A549 (cell line): ENCODE data around the gene FAM110C. TPM values are rescaled to one million over a fixed set of nuclear protein-coding genes. Genes with fewer than 3 reads are reported as not detected.

Experiments
- ATAC-seq, 2 experiments: fragments of 200-7000 bp in 1 of 2; fragments of >200 bp in 1 of 2; cut with Nextera tagmentation in 1 of 2; cut with Tn5 transposase in 1 of 2; 3 replicates each; pipeline versions ENCODE4 v1.8.0 to v1.9.1; 2018 to 2020; ENCODE audit warnings: mild to moderate bottlenecking in 1 of 2, moderate library complexity in 1 of 2
- CTCF ChIA-PET: fragments of 300-600 bp; sonication (Branson Sonifier 250); formaldehyde crosslinking; extraction: SDS; loops from one replicate; lab custom pipeline; 2021; ENCODE audit warnings: antibody characterized with exemption, inconsistent platforms; lab: Yijun Ruan, JAX
- POLR2A ChIA-PET: fragments of 350-600 bp; formaldehyde crosslinking; extraction: SDS; loops from one replicate; lab custom pipeline; 2021; ENCODE audit warnings: antibody characterized with exemption, inconsistent platforms; lab: Yijun Ruan, JAX
- DNase-seq, 2 experiments: peaks; one replicate each; pipeline versions ENCODE4 v3.0.0 to v3.0.0-alpha.2; 2011 to 2016; ENCODE audit warnings: low read depth in 1 of 2, low spot score in 1 of 2
- FAIRE-seq: peaks from 2 replicates; lab custom pipeline; 2011; peaks lifted over from hg19 to GRCh38; lab: Jason Lieb, UNC
- H3K27ac ChIP-seq, 2 experiments: fragments of >200 bp; sonication (Bioruptor Twin); formaldehyde crosslinking; 3 replicates each; pipeline ENCODE4 v1.5.1; 2016 to 2017
- H3K4me1 ChIP-seq: fragments of >200 bp; sonication (Bioruptor Twin); formaldehyde crosslinking; 3 replicates; pipeline ENCODE4 v1.6.1; 2016
- H3K4me2 ChIP-seq: fragments of >200 bp; sonication (Bioruptor Twin); formaldehyde crosslinking; 3 replicates; pipeline ENCODE4 v1.6.1; 2016
- H3K4me3 ChIP-seq: fragments of >200 bp; sonication (Bioruptor Twin); formaldehyde crosslinking; 3 replicates; pipeline ENCODE4 v1.5.1; 2016
- H3K9me3 ChIP-seq: fragments of >200 bp; sonication (Bioruptor Twin); formaldehyde crosslinking; 3 replicates; pipeline ENCODE4 v1.6.1; 2016
- CBX2 ChIP-seq: fragments of 200-600 bp; sonication (generic); IDR thresholded peaks from 2 replicates; pipeline ENCODE4 v1.6.1; 2016; ENCODE audit warnings: low read depth, mild to moderate bottlenecking, borderline replicate concordance
- FOSB ChIP-seq: fragments of 250-450 bp; sonication (Bioruptor Pico); IDR thresholded peaks from 2 replicates; pipeline ENCODE4 v1.5.0; 2020; ENCODE audit warnings: mild to moderate bottlenecking, moderate library complexity
- FOSL2 ChIP-seq, 2 experiments: fragments of 450-650 bp in 1 of 2; fragments of >200 bp in 1 of 2; sonication (Bioruptor Twin) in 1 of 2; formaldehyde crosslinking; IDR thresholded peaks; 2 replicates each; pipeline versions ENCODE4 v1.5.0 to v1.6.1; 2016 to 2020; ENCODE audit warnings: mild to moderate bottlenecking in 1 of 2, moderate library complexity in 1 of 2
- GATA3 ChIP-seq: IDR thresholded peaks from 2 replicates; pipeline ENCODE4 v1.6.1; 2012; ENCODE audit warnings: borderline replicate concordance
- HDAC2 ChIP-seq: fragments of 200-600 bp; sonication (generic); IDR thresholded peaks from 2 replicates; pipeline ENCODE4 v1.6.1; 2016
- HEYL ChIP-seq: fragments of 250-450 bp; sonication (Bioruptor Pico); IDR thresholded peaks from 2 replicates; pipeline ENCODE4 v1.8.0; 2021; ENCODE audit warnings: mild to moderate bottlenecking, moderate library complexity
- HOXB13 ChIP-seq: fragments of 250-450 bp; sonication (Bioruptor Pico); IDR thresholded peaks from 2 replicates; pipeline ENCODE4 v1.5.0; 2020; ENCODE audit warnings: low read depth, mild to moderate bottlenecking, moderate library complexity
- HOXB5 ChIP-seq: fragments of 250-450 bp; sonication (Bioruptor Pico); IDR thresholded peaks from 2 replicates; pipeline ENCODE4 v1.5.0; 2020; ENCODE audit warnings: mild to moderate bottlenecking, moderate library complexity
- JUN ChIP-seq, 2 experiments: fragments of >200 bp; sonication (Bioruptor Twin); formaldehyde crosslinking; IDR thresholded peaks; 2 replicates in 1 of 2; 3 replicates in 1 of 2; pipeline ENCODE4 v1.6.1; 2016 to 2017
- JUNB ChIP-seq: fragments of >200 bp; sonication (Bioruptor Twin); formaldehyde crosslinking; IDR thresholded peaks from 2 replicates; pipeline ENCODE4 v1.6.1; 2016
- KDM1A ChIP-seq: fragments of 200-600 bp; sonication (generic); IDR thresholded peaks from 2 replicates; pipeline ENCODE4 v1.6.1; 2016; ENCODE audit warnings: low read depth, mild to moderate bottlenecking
- KDM5A ChIP-seq: fragments of 200-600 bp; sonication (generic); IDR thresholded peaks from 2 replicates; pipeline ENCODE4 v1.6.1; 2016; ENCODE audit warnings: antibody characterized with exemption, mild to moderate bottlenecking
- MAFK ChIP-seq: fragments of 450-650 bp; IDR thresholded peaks from 2 replicates; pipeline ENCODE4 v1.6.1; 2014; ENCODE audit not compliant: partially characterized antibody
- NFE2L2 ChIP-seq: fragments of 150-350 bp; conservative IDR thresholded peaks from 2 replicates; pipeline ENCODE4 v1.6.1; 2014; ENCODE audit warnings: low read length
- NPAS2 ChIP-seq: fragments of 250-450 bp; sonication (Bioruptor Pico); IDR thresholded peaks from 2 replicates; pipeline ENCODE4 v1.8.0; 2022; ENCODE audit warnings: mild to moderate bottlenecking, moderate library complexity, borderline replicate concordance
- NR3C1 ChIP-seq: fragments of >200 bp; sonication (Bioruptor Twin); formaldehyde crosslinking; IDR thresholded peaks from 3 replicates; pipeline ENCODE4 v1.6.1; 2017
- PHF8 ChIP-seq: fragments of 200-600 bp; sonication (generic); IDR thresholded peaks from 2 replicates; pipeline ENCODE4 v1.6.1; 2016; ENCODE audit warnings: low read depth, mild to moderate bottlenecking, antibody characterized with exemption, moderate library complexity, borderline replicate concordance
- POLR2AphosphoS2 ChIP-seq: conservative IDR thresholded peaks from 2 replicates; pipeline ENCODE4 v1.6.1; 2012; ENCODE audit warnings: low read length, improper control_type of control experiment, inconsistent platforms
- TFCP2L1 ChIP-seq: fragments of 250-450 bp; sonication (Bioruptor Pico); IDR thresholded peaks from 2 replicates; pipeline ENCODE4 v1.5.0; 2021; ENCODE audit warnings: mild to moderate bottlenecking
- ZFP36 ChIP-seq: fragments of 450-650 bp; IDR thresholded peaks from 2 replicates; pipeline ENCODE4 v1.6.1; 2014; ENCODE audit warnings: borderline replicate concordance; ENCODE audit not compliant: partially characterized antibody
- WGBS: methylation state at CpG from one replicate; pipeline ENCODE4 v1.1.6; 2017; ENCODE audit errors: missing lambda C conversion rate; 5-methylcytosine and 5-hydroxymethylcytosine counted together
- polyA plus RNA-seq, 4 experiments: library from polyadenylated mRNA; depleted of rRNA in 3 of 4; stranded (reverse); fragments of >200 nt; fragmentation: RNase III in 1 of 4; extraction: RNeasy Plus Mini Kit Qiagen cat#74134 plus additional on column Dnase treatment in 1 of 4; gene quantifications; 2 replicates in 3 of 4; 3 replicates in 1 of 4; pipeline ENCODE4 v1.2.3, GENCODE V29; 2011 to 2017
- TF ChIP-seq, protein P1 (sequence below): fragments of >200 bp; sonication (Bioruptor Twin); formaldehyde crosslinking; IDR thresholded peaks from 3 replicates; pipeline ENCODE4 v1.6.1; 2016
- TF ChIP-seq, protein P2 (sequence below): IDR thresholded peaks from 2 replicates; pipeline ENCODE4 v1.6.1; 2012
- TF ChIP-seq, protein P3 (sequence below): fragments of >200 bp; sonication (Bioruptor Twin); formaldehyde crosslinking; IDR thresholded peaks from 2 replicates; pipeline ENCODE4 v1.6.1; 2016
- TF ChIP-seq, protein P4 (sequence below): IDR thresholded peaks from 2 replicates; pipeline ENCODE4 v1.6.1; 2012; ENCODE audit warnings: low read depth, borderline replicate concordance
- TF ChIP-seq, protein P5 (sequence below): fragments of 250-450 bp; sonication (Bioruptor Pico); IDR thresholded peaks from 2 replicates; pipeline ENCODE4 v1.5.0; 2021; ENCODE audit warnings: mild to moderate bottlenecking, moderate library complexity, borderline replicate concordance
- TF ChIP-seq, protein P6 (sequence below): fragments of 250-450 bp; sonication (Bioruptor Pico); IDR thresholded peaks from 2 replicates; pipeline ENCODE4 v1.5.0; 2020; ENCODE audit warnings: low read depth, mild to moderate bottlenecking, moderate library complexity

The FAM110C gene
- polyA plus RNA-seq, 2 of the 4 experiments (the other 2 are of a cell fraction): 0.08 to 0.35 TPM

DNA sequence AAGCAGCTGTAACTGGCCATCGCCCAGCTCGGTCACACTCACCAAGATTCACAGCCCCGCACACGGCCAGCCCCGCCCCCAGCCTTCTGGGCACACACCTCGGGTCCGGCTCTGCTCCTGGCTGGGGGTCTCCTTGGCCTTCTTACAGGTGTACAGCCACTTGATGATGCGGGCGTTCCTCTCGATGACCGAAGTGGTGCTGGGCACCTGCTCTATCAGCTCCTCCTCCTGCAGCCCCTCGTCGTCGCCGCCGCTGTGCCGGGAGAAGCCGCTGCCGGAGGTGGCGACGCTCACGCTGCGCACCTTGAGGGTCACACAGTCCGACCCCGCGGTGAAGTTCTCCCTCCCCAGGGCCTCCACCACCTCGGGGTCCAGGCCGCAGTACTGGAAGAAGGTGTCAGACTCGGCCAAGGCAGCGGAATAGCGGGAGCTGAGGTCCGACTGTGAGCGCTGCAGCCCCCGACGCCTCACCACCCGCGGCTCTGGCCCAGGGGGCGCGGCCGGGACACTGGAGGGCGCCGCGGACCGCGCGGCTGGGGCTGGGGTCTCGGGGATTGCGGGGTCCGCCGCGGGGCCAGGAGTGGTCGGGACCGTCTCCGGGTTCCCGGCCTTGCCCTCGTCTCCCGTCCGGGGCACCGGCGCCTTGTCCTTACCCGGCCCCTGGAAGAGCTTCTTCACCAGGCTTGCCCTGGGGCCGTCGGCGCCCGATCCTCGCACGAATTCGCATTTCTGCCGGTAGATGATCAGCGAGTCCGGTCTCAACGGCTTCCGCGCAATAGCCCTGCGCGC lies 769 bp downstream of the FAM110C start:
- WGBS: 35% methylated on average over 37 of the region's 76 CpGs
- peak; percentile 42 to 46; a peak in 4 of 6 replicates for ATAC-seq
- H3K4me2 ChIP-seq: peak overlapping the region; percentile 81
- no peaks in the 10 kb centered on the region for H3K9me3 ChIP-seq
- H3K4me1 ChIP-seq: peaks cover 8% of the 10 kb centered on the region; the same call in 1 of the 3 replicates
- H3K4me3 ChIP-seq: peak overlapping the region; percentile 51
- POLR2A ChIA-PET: no interaction called here
- DNase-seq: peak in 1 of 2 experiments; percentile 15
- FAIRE-seq: no peak
- TF ChIP-seq HOXB13 (CRISPR knock-in tag): no peak
- TF ChIP-seq, protein P1, sequence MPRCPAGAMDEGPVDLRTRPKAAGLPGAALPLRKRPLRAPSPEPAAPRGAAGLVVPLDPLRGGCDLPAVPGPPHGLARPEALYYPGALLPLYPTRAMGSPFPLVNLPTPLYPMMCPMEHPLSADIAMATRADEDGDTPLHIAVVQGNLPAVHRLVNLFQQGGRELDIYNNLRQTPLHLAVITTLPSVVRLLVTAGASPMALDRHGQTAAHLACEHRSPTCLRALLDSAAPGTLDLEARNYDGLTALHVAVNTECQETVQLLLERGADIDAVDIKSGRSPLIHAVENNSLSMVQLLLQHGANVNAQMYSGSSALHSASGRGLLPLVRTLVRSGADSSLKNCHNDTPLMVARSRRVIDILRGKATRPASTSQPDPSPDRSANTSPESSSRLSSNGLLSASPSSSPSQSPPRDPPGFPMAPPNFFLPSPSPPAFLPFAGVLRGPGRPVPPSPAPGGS: no peak
- no peak for TF ChIP-seq ZFP36
- no peak for TF ChIP-seq JUN (IDR thresholded peaks at IDR 0.05)
- TF ChIP-seq MAFK: no peak
- TF ChIP-seq, protein P2, sequence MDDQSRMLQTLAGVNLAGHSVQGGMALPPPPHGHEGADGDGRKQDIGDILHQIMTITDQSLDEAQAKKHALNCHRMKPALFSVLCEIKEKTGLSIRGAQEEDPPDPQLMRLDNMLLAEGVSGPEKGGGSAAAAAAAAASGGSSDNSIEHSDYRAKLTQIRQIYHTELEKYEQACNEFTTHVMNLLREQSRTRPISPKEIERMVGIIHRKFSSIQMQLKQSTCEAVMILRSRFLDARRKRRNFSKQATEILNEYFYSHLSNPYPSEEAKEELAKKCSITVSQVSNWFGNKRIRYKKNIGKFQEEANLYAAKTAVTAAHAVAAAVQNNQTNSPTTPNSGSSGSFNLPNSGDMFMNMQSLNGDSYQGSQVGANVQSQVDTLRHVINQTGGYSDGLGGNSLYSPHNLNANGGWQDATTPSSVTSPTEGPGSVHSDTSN: no peak
- TF ChIP-seq, all 56 proteins: peak for 0
- peak overlapping the region in 1 of 2 experiments; percentile 55; a peak in 1 of 6 replicates for H3K27ac ChIP-seq
- CTCF ChIA-PET: interaction anchor here (0.8 kb wide), 1 partner anchor 96 kb away, joined by 3 read pairs; no protein-coding TSS in a partner anchor

DNA sequence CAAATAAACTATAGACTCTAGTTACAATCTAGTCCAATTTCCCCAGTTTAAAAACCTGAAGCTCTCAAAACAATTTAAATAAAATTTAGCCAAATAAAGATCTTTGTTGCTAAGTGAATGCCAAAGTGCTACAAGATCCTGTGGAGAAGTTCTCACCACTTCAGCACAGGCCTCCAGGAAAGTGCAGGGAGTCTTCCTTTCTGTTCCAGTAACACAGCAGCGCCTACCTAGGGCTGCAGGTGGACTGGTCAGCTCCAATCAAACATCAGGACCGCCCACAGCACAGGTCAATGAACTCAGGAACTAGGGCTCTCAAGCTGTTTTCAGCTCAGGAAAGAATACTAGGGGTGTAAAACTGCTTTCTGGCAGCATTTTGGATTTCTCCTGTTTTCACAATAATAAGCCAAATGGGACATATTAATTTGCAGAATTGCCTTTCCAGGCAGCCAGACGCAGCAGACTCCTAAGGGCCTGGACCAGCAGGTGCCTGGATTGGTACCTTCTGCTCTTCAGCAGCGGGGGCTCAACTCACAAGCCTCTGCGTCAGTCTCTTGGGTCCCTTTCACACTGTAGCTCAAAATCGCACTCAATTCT lies 1.5 kb downstream of the FAM110C start:
- H3K4me1 ChIP-seq: peaks cover 8% of the 10 kb centered on the region; the same call in 1 of the 3 replicates
- ChIA-PET POLR2A (no interaction called here), CTCF (interaction anchor here (0.7 to 1.6 kb wide), 3 partner anchors 27 to 246 kb away, joined by 3 to 4 read pairs (median 3); no protein-coding TSS in a partner anchor)
- H3K4me3 ChIP-seq: no peak overlapping the region
- H3K27ac ChIP-seq: no peak overlapping the region
- DNase-seq: no peak
- TF ChIP-seq HOXB5 (CRISPR knock-in tag) (no peak), JUNB (no peak), NR3C1 (no peak), KDM1A (no peak), HDAC2 (no peak), POLR2AphosphoS2 (no peak)
- TF ChIP-seq, protein P3, sequence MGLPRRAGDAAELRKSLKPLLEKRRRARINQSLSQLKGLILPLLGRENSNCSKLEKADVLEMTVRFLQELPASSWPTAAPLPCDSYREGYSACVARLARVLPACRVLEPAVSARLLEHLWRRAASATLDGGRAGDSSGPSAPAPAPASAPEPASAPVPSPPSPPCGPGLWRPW: no peak
- TF ChIP-seq, protein P4, sequence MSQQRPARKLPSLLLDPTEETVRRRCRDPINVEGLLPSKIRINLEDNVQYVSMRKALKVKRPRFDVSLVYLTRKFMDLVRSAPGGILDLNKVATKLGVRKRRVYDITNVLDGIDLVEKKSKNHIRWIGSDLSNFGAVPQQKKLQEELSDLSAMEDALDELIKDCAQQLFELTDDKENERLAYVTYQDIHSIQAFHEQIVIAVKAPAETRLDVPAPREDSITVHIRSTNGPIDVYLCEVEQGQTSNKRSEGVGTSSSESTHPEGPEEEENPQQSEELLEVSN: no peak
- TF ChIP-seq, protein P5, sequence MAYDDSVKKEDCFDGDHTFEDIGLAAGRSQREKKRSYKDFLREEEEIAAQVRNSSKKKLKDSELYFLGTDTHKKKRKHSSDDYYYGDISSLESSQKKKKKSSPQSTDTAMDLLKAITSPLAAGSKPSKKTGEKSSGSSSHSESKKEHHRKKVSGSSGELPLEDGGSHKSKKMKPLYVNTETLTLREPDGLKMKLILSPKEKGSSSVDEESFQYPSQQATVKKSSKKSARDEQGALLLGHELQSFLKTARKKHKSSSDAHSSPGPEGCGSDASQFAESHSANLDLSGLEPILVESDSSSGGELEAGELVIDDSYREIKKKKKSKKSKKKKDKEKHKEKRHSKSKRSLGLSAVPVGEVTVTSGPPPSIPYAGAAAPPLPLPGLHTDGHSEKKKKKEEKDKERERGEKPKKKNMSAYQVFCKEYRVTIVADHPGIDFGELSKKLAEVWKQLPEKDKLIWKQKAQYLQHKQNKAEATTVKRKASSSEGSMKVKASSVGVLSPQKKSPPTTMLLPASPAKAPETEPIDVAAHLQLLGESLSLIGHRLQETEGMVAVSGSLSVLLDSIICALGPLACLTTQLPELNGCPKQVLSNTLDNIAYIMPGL (CRISPR knock-in tag): no peak
- no peak for ATAC-seq
- WGBS: 44% methylated on average over 6 of the region's 6 CpGs
- no peak overlapping the region for H3K4me2 ChIP-seq
- no peak for FAIRE-seq
- no peaks in the 10 kb centered on the region for H3K9me3 ChIP-seq

DNA sequence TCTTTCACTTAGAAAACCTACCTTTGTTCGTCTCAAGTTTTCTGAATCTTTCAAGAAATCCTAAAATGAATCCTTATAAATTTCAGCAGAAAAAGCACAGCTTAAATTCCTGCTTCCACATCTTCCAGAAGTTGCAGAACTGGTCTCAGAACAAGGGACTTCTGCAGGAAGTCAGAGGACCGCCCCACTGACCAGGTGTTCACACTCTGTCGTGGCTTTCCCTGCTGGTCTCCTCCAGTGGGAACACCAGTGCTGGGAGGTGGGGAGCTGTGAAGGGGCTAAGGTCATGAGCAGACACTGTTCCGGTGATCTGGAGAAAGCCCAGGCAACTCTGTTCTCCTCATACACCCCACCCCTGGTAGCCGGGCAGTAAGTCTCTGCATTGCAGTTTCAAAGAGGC lies 3.5 kb downstream of the FAM110C start:
- ATAC-seq: no peak
- H3K27ac ChIP-seq: no peak overlapping the region
- CTCF ChIA-PET: no interaction called here
- DNase-seq: no peak
- H3K4me1 ChIP-seq: peaks cover 8% of the 10 kb centered on the region; the same call in 1 of the 3 replicates
- H3K9me3 ChIP-seq: no peaks in the 10 kb centered on the region
- FAIRE-seq: no peak
- 27% methylated on average over 5 of the region's 5 CpGs for WGBS
- no peak overlapping the region for H3K4me3 ChIP-seq
- POLR2A ChIA-PET: no interaction called here
- no peak overlapping the region for H3K4me2 ChIP-seq
- TF ChIP-seq, protein P6, sequence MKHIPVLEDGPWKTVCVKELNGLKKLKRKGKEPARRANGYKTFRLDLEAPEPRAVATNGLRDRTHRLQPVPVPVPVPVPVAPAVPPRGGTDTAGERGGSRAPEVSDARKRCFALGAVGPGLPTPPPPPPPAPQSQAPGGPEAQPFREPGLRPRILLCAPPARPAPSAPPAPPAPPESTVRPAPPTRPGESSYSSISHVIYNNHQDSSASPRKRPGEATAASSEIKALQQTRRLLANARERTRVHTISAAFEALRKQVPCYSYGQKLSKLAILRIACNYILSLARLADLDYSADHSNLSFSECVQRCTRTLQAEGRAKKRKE (CRISPR knock-in tag): no peak
- TF ChIP-seq HEYL (CRISPR knock-in tag): no peak
- TF ChIP-seq JUNB: no peak
- no peak for TF ChIP-seq FOSL2 (IDR thresholded peaks at IDR 0.05)
- TF ChIP-seq FOSL2 (CRISPR knock-in tag; IDR thresholded peaks at IDR 0.05): no peak
- TF ChIP-seq TFCP2L1 (CRISPR knock-in tag): no peak
- no peak for TF ChIP-seq KDM5A
- no peak for TF ChIP-seq PHF8
- no peak for TF ChIP-seq NFE2L2
- TF ChIP-seq CBX2: no peak
- TF ChIP-seq GATA3: no peak
- no peak for TF ChIP-seq FOSB
- no peak for TF ChIP-seq POLR2AphosphoS2
- no peak for TF ChIP-seq NPAS2 (CRISPR knock-in tag)
